ENCODE data around the gene CREG2.

Gene CREG2

GRCh38 chr2:101300836-101301235 lies 86.5 kb downstream of the CREG2 start:
- H3K4me1 ChIP-seq = peaks cover 43 to 95% (median 85%) of the 10 kb centered on the region in 10 experiments
- peaks cover 84 to 100% (median 100%) of the 10 kb centered on the region in 11 experiments for H3K36me3 ChIP-seq

GRCh38 chr2:101300164-101300563 lies 87.1 kb downstream of the CREG2 start:
- H3K4me2 ChIP-seq = peak overlapping the region in 10 of 11 experiments; percentile 21 to 96 (median 92); a peak in 19 of 22 replicates
- H3K27me3 ChIP-seq = no peaks in the 10 kb centered on the region
- H3K4me3 ChIP-seq = peak overlapping the region in 8 of 10 experiments; percentile 4 to 99 (median 92); a peak in 12 of 20 replicates
- H3K36me3 ChIP-seq = peaks cover 84 to 100% (median 100%) of the 10 kb centered on the region in 11 experiments
- H3K9me3 ChIP-seq (replicated peaks in 1 of 11) = no peaks in the 10 kb centered on the region
- peak overlapping the region in 2 of 11 experiments; percentile 9 to 49; a peak in 2 of 22 replicates for H3K27ac ChIP-seq
- no peak for TF ChIP-seq Cebpa-rat (IDR thresholded peaks at IDR 0.05)
- peak overlapping the region in 6 of 11 experiments; percentile 17 to 100 (median 49); a peak in 8 of 22 replicates for H3K9ac ChIP-seq
- peaks cover 36 to 100% (median 84%) of the 10 kb centered on the region in 10 experiments for H3K4me1 ChIP-seq
- H4K20me1 ChIP-seq = peaks cover 100% of the 10 kb centered on the region in 11 experiments

More at GRCh38 chr2:101300836-101301235, 86.5 kb downstream of the CREG2 start:
- no peaks in the 10 kb centered on the region for H3K9me3 ChIP-seq (replicated peaks in 1 of 11)
- no peak overlapping the region; a peak in 1 of 22 replicates for H3K27ac ChIP-seq
- peak overlapping the region in 10 of 11 experiments; percentile 21 to 96 (median 92); a peak in 19 of 22 replicates for H3K4me2 ChIP-seq
- peak overlapping the region in 7 of 10 experiments; percentile 91 to 99 (median 97); a peak in 13 of 20 replicates for H3K4me3 ChIP-seq
- peak overlapping the region in 5 of 11 experiments; percentile 15 to 100 (median 59); a peak in 6 of 22 replicates for H3K9ac ChIP-seq
- peaks cover 100% of the 10 kb centered on the region in 11 experiments for H4K20me1 ChIP-seq
- no peak for TF ChIP-seq Cebpa-rat (IDR thresholded peaks at IDR 0.05)
- no peaks in the 10 kb centered on the region for H3K27me3 ChIP-seq

- H3K4me2 ChIP-seq = peak overlapping the region in 10 of 11 experiments; percentile 21 to 96 (median 92); a peak in 19 of 22 replicates
- peaks cover 31 to 100% (median 81%) of the 10 kb centered on the region in 10 experiments for H3K4me1 ChIP-seq
- H3K9ac ChIP-seq = peak overlapping the region in 6 of 11 experiments; percentile 3 to 100 (median 42); a peak in 8 of 22 replicates
- no peaks in the 10 kb centered on the region for H3K27me3 ChIP-seq
- H3K27ac ChIP-seq = peak overlapping the region in 2 of 11 experiments; percentile 9 to 49; a peak in 2 of 22 replicates
- peaks cover 100% of the 10 kb centered on the region in 11 experiments for H4K20me1 ChIP-seq
- H3K9me3 ChIP-seq (replicated peaks in 1 of 11) = no peaks in the 10 kb centered on the region
- H3K4me3 ChIP-seq = peak overlapping the region in 7 of 10 experiments; percentile 4 to 99 (median 92); a peak in 10 of 20 replicates
- TF ChIP-seq Cebpa-rat (IDR thresholded peaks at IDR 0.05) = no peak
- peaks cover 86 to 100% (median 100%) of the 10 kb centered on the region in 11 experiments for H3K36me3 ChIP-seq
Measured at GRCh38 chr2:101299604-101300003, 87.7 kb downstream of the CREG2 start.

GRCh38 chr2:101297383-101297782 lies 89.9 kb downstream of the CREG2 start:
- peaks cover 20 to 100% (median 76%) of the 10 kb centered on the region in 10 experiments for H3K4me1 ChIP-seq
- no peaks in the 10 kb centered on the region for H3K9me3 ChIP-seq (replicated peaks in 1 of 11)

GRCh38 chr2:101296371-101296770 lies 90.9 kb downstream of the CREG2 start:
- Histone ChIP-seq H3K9me3 (replicated peaks in 1 of 11) (no peaks in the 10 kb centered on the region), H3K27ac (no peak overlapping the region), H3K4me1 (peaks cover 20 to 100% (median 66%) of the 10 kb centered on the region in 10 experiments), H4K20me1 (peaks cover 98 to 100% (median 100%) of the 10 kb centered on the region in 11 experiments), H3K9ac (peak overlapping the region in 1 of 11 experiments; percentile 38; a peak in 3 of 22 replicates), H3K36me3 (peaks cover 86 to 100% (median 100%) of the 10 kb centered on the region in 11 experiments), H3K27me3 (no peaks in the 10 kb centered on the region), H3K4me2 (peak overlapping the region in 5 of 11 experiments; percentile 91 to 96 (median 93); a peak in 6 of 22 replicates), H3K4me3 (peak overlapping the region in 1 of 10 experiments; percentile 35; a peak in 1 of 20 replicates)
- TF ChIP-seq Cebpa-rat (IDR thresholded peaks at IDR 0.05) = no peak

More at GRCh38 chr2:101297383-101297782, 89.9 kb downstream of the CREG2 start:
- Histone ChIP-seq H3K4me2 (peak overlapping the region in 10 of 11 experiments; percentile 6 to 96 (median 92); a peak in 16 of 22 replicates), H3K27me3 (no peaks in the 10 kb centered on the region), H3K4me3 (peak overlapping the region in 1 of 10 experiments; percentile 35; a peak in 2 of 20 replicates), H3K36me3 (peaks cover 86 to 100% (median 100%) of the 10 kb centered on the region in 11 experiments), H3K27ac (no peak overlapping the region), H3K9ac (peak overlapping the region in 2 of 11 experiments; percentile 42 to 62; a peak in 4 of 22 replicates), H4K20me1 (peaks cover 100% of the 10 kb centered on the region in 11 experiments)
- TF ChIP-seq Cebpa-rat (IDR thresholded peaks at IDR 0.05) = no peak

GRCh38 chr2:101295895-101296294 lies 91.4 kb downstream of the CREG2 start:
- Histone ChIP-seq H3K9ac (peak overlapping the region in 2 of 11 experiments; percentile 38 to 46; a peak in 3 of 22 replicates), H4K20me1 (peaks cover 97 to 100% (median 100%) of the 10 kb centered on the region in 11 experiments)

More at GRCh38 chr2:101295895-101296294, 91.4 kb downstream of the CREG2 start:
- H3K4me2 ChIP-seq = peak overlapping the region in 5 of 11 experiments; percentile 18 to 96 (median 93); a peak in 7 of 22 replicates
- H3K4me3 ChIP-seq = peak overlapping the region in 1 of 10 experiments; percentile 35; a peak in 1 of 20 replicates
- peaks cover 86 to 100% (median 100%) of the 10 kb centered on the region in 11 experiments for H3K36me3 ChIP-seq
- H3K9me3 ChIP-seq (replicated peaks in 1 of 11) = no peaks in the 10 kb centered on the region
- peaks cover 20 to 99% (median 61%) of the 10 kb centered on the region in 10 experiments for H3K4me1 ChIP-seq
- H3K27me3 ChIP-seq = no peaks in the 10 kb centered on the region
- no peak overlapping the region for H3K27ac ChIP-seq
- no peak for TF ChIP-seq Cebpa-rat (IDR thresholded peaks at IDR 0.05)

Data from BLaER1 treated with 17β-estradiol and CSF1 and Interleukin-3, amounts not matched to agents 10 nM and 100 nM (cell line).